NCI-H345 treated with DMSO at 0.1 percent for 48 hours (cell line): Measurements from ENCODE around the gene CHST13.

ENCODE experiments used
- DNase-seq: peaks from one replicate; lab custom pipeline; 2025; ENCODE audit not compliant: unreplicated experiment; lab: John Stamatoyannopoulos, UW

CHST13 gene

GRCh38 chr3:126487151-126487771, 36.7 kb upstream of the CHST13 start:
- DNase-seq, result no peak

GRCh38 chr3:126488185-126488584, 35.8 kb upstream of the CHST13 start:
- no peak for DNase-seq

GRCh38 chr3:126488886-126489569, 34.9 kb upstream of the CHST13 start:
- no peak for DNase-seq

- no peak for DNase-seq
Measured at GRCh38 chr3:126490619-126491018, 33.3 kb upstream of the CHST13 start.

- DNase-seq, result no peak
Measured at GRCh38 chr3:126491221-126492013, 32.5 kb upstream of the CHST13 start.

- no peak for DNase-seq
Measured at GRCh38 chr3:126493051-126493450, 30.9 kb upstream of the CHST13 start.

GRCh38 chr3:126493739-126494138, 30.2 kb upstream of the CHST13 start:
- no peak for DNase-seq

GRCh38 chr3:126494204-126494969, 29.6 kb upstream of the CHST13 start:
- DNase-seq, result no peak

GRCh38 chr3:126494970-126495230, 29.1 kb upstream of the CHST13 start:
- no peak for DNase-seq

- DNase-seq, result no peak
Measured at GRCh38 chr3:126495786-126496185, 28.2 kb upstream of the CHST13 start.

GRCh38 chr3:126496894-126497850, 26.8 kb upstream of the CHST13 start:
- DNase-seq, result no peak

GRCh38 chr3:126497956-126498355, 26.0 kb upstream of the CHST13 start:
- no peak for DNase-seq

- no peak for DNase-seq
Measured at GRCh38 chr3:126498461-126498860, 25.5 kb upstream of the CHST13 start.

GRCh38 chr3:126498929-126499328, 25.0 kb upstream of the CHST13 start:
- DNase-seq, result no peak

- no peak for DNase-seq
Measured at GRCh38 chr3:126499401-126499800, 24.6 kb upstream of the CHST13 start.

GRCh38 chr3:126500016-126500415, 23.9 kb upstream of the CHST13 start:
- no peak for DNase-seq

GRCh38 chr3:126501054-126501453, 22.9 kb upstream of the CHST13 start:
- DNase-seq, result no peak

GRCh38 chr3:126501736-126502135, 22.2 kb upstream of the CHST13 start:
- no peak for DNase-seq

GRCh38 chr3:126502656-126503055, 21.3 kb upstream of the CHST13 start:
- DNase-seq, result no peak

- DNase-seq, result no peak
Measured at GRCh38 chr3:126503701-126504100, 20.3 kb upstream of the CHST13 start.
